PC-3 (cell line): Measurements from ENCODE around the gene MYH7B. TPM values are rescaled to one million over a fixed set of nuclear protein-coding genes. Genes with fewer than 3 reads are reported as not detected.

Experiments used
- ATAC-seq: fragments of 200-7000 bp; cut with Tn5 transposase; 2 replicates; pipeline ENCODE4 v1.9.1; 2020; ENCODE audit warnings: mild to moderate bottlenecking, moderate library complexity
- BruUV-seq: library from RNA; stranded (reverse); fragments of 400-500 nt; replicated peaks from 2 replicates; lab custom pipeline; 2021; lab: Mats Ljungman, UMichigan
- CTCF ChIA-PET: fragments of 300-600 bp; sonication (Branson Sonifier 250); formaldehyde crosslinking; loops from one replicate; lab custom pipeline; 2022; ENCODE audit warnings: antibody characterized with exemption; lab: Charles Lee
- POLR2A ChIA-PET: fragments of 300-600 bp; sonication (Branson Sonifier 250); formaldehyde crosslinking; loops from one replicate; lab custom pipeline; 2022; ENCODE audit warnings: antibody characterized with exemption; ENCODE audit not compliant: unreplicated experiment; lab: Charles Lee
- DNase-seq: peaks from one replicate; pipeline ENCODE4 v3.0.0-alpha.2; 2015
- H2AFZ ChIP-seq: fragments of 300-600 bp; sonication (generic); 2 replicates; pipeline ENCODE4 v1.6.0; 2016; ENCODE audit warnings: antibody characterized with exemption, low read length
- H3F3A ChIP-seq: fragments of 300-600 bp; sonication (generic); one replicate; pipeline ENCODE4 v1.6.0; 2017; ENCODE audit warnings: antibody characterized with exemption, low read length, control low read depth, mild to moderate bottlenecking; ENCODE audit not compliant: unreplicated experiment
- H3K27ac ChIP-seq: fragments of 300-600 bp; sonication (generic); 2 replicates; pipeline ENCODE4 v1.5.1; 2016; ENCODE audit warnings: mild to moderate bottlenecking, low read length
- H3K27me3 ChIP-seq: fragments of 300-600 bp; sonication (generic); 2 replicates; pipeline ENCODE4 v1.6.1; 2016; ENCODE audit warnings: low read length, mixed read lengths
- H3K36me3 ChIP-seq: fragments of 300-600 bp; sonication (generic); 2 replicates; pipeline ENCODE4 v1.6.1; 2016; ENCODE audit warnings: low read depth, mixed run types, low read length, mixed read lengths
- H3K4me1 ChIP-seq: fragments of 300-600 bp; sonication (generic); 2 replicates; pipeline ENCODE4 v1.5.1; 2016; ENCODE audit warnings: low read length; ENCODE audit not compliant: insufficient read depth
- H3K4me2 ChIP-seq: fragments of 300-600 bp; sonication (generic); 2 replicates; pipeline ENCODE4 v1.6.0; 2016; ENCODE audit warnings: low read length
- H3K4me3 ChIP-seq: fragments of 300-600 bp; sonication (generic); 2 replicates; pipeline ENCODE4 v1.5.1; 2016; ENCODE audit warnings: mild to moderate bottlenecking, low read length, mixed read lengths
- H3K79me2 ChIP-seq: fragments of 300-600 bp; sonication (generic); 2 replicates; pipeline ENCODE4 v1.6.1; 2017; ENCODE audit warnings: low read length, mixed read lengths
- H3K9ac ChIP-seq: fragments of 300-600 bp; sonication (generic); 2 replicates; pipeline ENCODE4 v1.6.0; 2016; ENCODE audit warnings: mild to moderate bottlenecking, low read length
- H3K9me2 ChIP-seq: fragments of 300-600 bp; sonication (generic); replicated peaks from 2 replicates; pipeline ENCODE4 v1.6.1; 2016; ENCODE audit warnings: mixed run types, low read length, mixed read lengths
- H3K9me3 ChIP-seq: fragments of 300-600 bp; sonication (generic); 2 replicates; pipeline ENCODE4 v1.6.1; 2016; ENCODE audit warnings: low read length, mixed read lengths
- H4K20me1 ChIP-seq: fragments of 300-600 bp; sonication (generic); 2 replicates; pipeline ENCODE4 v1.6.1; 2016; ENCODE audit warnings: low read length, mixed read lengths
- CTCF ChIP-seq: fragments of 300-600 bp; sonication (generic); conservative IDR thresholded peaks from 2 replicates; pipeline ENCODE4 v1.5.1; 2017; ENCODE audit warnings: antibody characterized with exemption, low read depth, mild to moderate bottlenecking, low read length
- EZH2 ChIP-seq: fragments of 300-600 bp; sonication (generic); IDR thresholded peaks from one replicate; pipeline ENCODE4 v1.6.1; 2017; ENCODE audit warnings: antibody characterized with exemption, mild to moderate bottlenecking, low read length; ENCODE audit not compliant: unreplicated experiment
- EZH2phosphoT487 ChIP-seq: fragments of 300-600 bp; sonication (generic); IDR thresholded peaks from 2 replicates; pipeline ENCODE4 v1.6.1; 2018; ENCODE audit warnings: mild to moderate bottlenecking, antibody characterized with exemption, low read length, borderline replicate concordance
- intact Hi-C: fragments of 100-400 bp; cut with micrococcal nuclease; formaldehyde crosslinking; loops from 2 replicates; pipeline ENCODE4 v1.9.0; 2023
- total RNA-seq: library from RNA; depleted of rRNA; stranded (reverse); fragments of >200 nt; gene quantifications from 2 replicates; pipeline ENCODE4 v1.2.3, GENCODE V29; 2014

Gene MYH7B
- total RNA-seq, 1 experiment from 2014 or later = 0.04 TPM

- Histone ChIP-seq H4K20me1 (no peaks in the 10 kb centered on the region), H3K4me1 (peaks cover 5% of the 10 kb centered on the region), H3F3A (no peaks in the 10 kb centered on the region), H3K27me3 (no peaks in the 10 kb centered on the region), H3K36me3 (no peaks in the 10 kb centered on the region), H3K9me2 (no peaks in the 10 kb centered on the region), H3K79me2 (no peaks in the 10 kb centered on the region), H3K4me3 (no peak overlapping the region), H3K27ac (no peak overlapping the region), H3K9me3 (no peaks in the 10 kb centered on the region), H3K9ac (no peak overlapping the region), H2AFZ (no peak overlapping the region), H3K4me2 (no peak overlapping the region)
- no peak for DNase-seq
- ChIA-PET POLR2A (no interaction called here), CTCF (no interaction called here)
- intact Hi-C loops = no loop called here
- ATAC-seq = no peak
- TF ChIP-seq EZH2phosphoT487 = no peak
- no peak for TF ChIP-seq CTCF
- no peak for TF ChIP-seq EZH2
- no TSS peak for BruUV-seq
Measured at GRCh38 chr20:34982270-34983088, 26.8 kb downstream of the MYH7B start.

GRCh38 chr20:34983089-34983820 is 27.6 kb downstream of the MYH7B start:
- Histone ChIP-seq H3K27ac (no peak overlapping the region), H3K9me3 (no peaks in the 10 kb centered on the region), H3K79me2 (no peaks in the 10 kb centered on the region), H3K36me3 (no peaks in the 10 kb centered on the region), H3K4me1 (peaks cover 5% of the 10 kb centered on the region), H3K9me2 (no peaks in the 10 kb centered on the region), H3F3A (no peaks in the 10 kb centered on the region), H3K27me3 (no peaks in the 10 kb centered on the region), H3K9ac (no peak overlapping the region), H4K20me1 (no peaks in the 10 kb centered on the region), H3K4me2 (no peak overlapping the region), H2AFZ (no peak overlapping the region), H3K4me3 (no peak overlapping the region)
- TF ChIP-seq EZH2 (no peak), EZH2phosphoT487 (no peak), CTCF (no peak)
- POLR2A ChIA-PET = no interaction called here
- intact Hi-C loops = no loop called here
- DNase-seq = no peak
- no TSS peak for BruUV-seq
- CTCF ChIA-PET = interaction anchor here (0.6 kb wide), 1 partner anchor 109 kb away, joined by 5 read pairs; no protein-coding TSS in a partner anchor
- ATAC-seq = no peak
